ENCODE measurements around the gene ING1. TPM values are rescaled to one million over a fixed set of nuclear protein-coding genes. Genes with fewer than 3 reads are reported as not detected.

ING1 gene
- total and polyA plus RNA-seq, 8 donors, result 9.3 to 24.3 (median 21.7) TPM

DNA sequence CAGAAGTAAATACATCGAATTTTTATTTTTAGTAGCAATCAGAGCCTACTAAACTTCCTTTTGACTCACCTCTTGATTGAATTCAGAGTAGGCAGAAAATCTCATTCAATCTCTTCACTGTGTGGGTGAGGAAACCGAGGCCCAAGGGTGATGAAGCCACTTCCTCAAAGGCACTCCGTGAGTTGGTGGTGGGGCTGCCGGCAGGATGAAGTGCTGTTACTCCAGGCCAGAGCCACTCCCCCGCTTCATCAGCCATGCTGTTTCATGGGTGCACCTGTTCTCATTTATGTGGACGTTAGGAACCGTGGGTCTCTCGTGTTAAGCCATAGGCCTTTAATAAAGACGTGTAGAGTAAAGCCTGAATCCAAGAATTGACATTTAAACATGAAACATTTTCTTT is 13.2 kb downstream of the ING1 start:
- TF ChIP-seq CTCF (IDR thresholded peaks at IDR 0.05), result no peak
- H3K9me3 ChIP-seq, result no peaks in the 10 kb centered on the region
- ATAC-seq, result no peak
- no peak overlapping the region for H3K4me3 ChIP-seq
- no peaks in the 10 kb centered on the region for H3K27me3 ChIP-seq
- intact Hi-C loops (cut with DNase I), result no loop called here
- no peaks in the 10 kb centered on the region for H3K4me1 ChIP-seq
- H3K36me3 ChIP-seq, result peaks cover 0 to under 1% of the 10 kb centered on the region in 2 donors
- DNase-seq, result no peak
- H3K27ac ChIP-seq, result no peak overlapping the region

- Histone ChIP-seq H3K4me1 (no peaks in the 10 kb centered on the region), H3K36me3 (no peaks in the 10 kb centered on the region), H3K4me3 (no peak overlapping the region), H3K27me3 (no peaks in the 10 kb centered on the region), H3K9me3 (no peaks in the 10 kb centered on the region), H3K27ac (no peak overlapping the region)
- no peak for TF ChIP-seq CTCF (IDR thresholded peaks at IDR 0.05)
- DNase-seq, result no peak
- no peak for ATAC-seq
- intact Hi-C loops (cut with DNase I), result no loop called here
Measured at GRCh38 chr13:110731072-110731471, 17.6 kb downstream of the ING1 start.

DNA sequence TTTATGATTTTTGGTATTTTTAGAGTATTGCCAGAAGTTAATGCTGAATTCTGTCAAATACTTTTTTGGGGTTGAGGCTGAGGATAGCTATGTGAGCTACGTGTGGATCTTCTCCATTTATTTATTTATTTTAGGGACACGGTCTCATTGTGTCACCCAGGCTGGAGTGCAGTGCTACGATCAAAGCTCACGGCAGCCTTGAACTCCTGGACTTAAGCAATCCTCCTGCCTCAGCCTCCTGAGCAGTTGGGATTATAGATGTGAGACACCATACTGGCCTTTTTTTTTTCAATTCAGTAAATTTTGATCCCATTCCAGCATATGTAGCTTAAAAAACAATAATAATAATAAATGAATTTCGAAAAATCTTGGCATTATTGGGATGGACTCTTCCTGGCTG is 21.1 kb downstream of the ING1 start:
- intact Hi-C loops (cut with DNase I), result no loop called here
- no peak for ATAC-seq
- TF ChIP-seq CTCF (IDR thresholded peaks at IDR 0.05), result no peak
- Histone ChIP-seq H3K36me3 (no peaks in the 10 kb centered on the region), H3K27ac (no peak overlapping the region), H3K4me1 (no peaks in the 10 kb centered on the region), H3K27me3 (no peaks in the 10 kb centered on the region), H3K9me3 (peaks cover 0 to 4% of the 10 kb centered on the region in 2 donors), H3K4me3 (no peak overlapping the region)
- DNase-seq, result no peak

- DNase-seq (no peak), ATAC-seq (no peak)
- Histone ChIP-seq H3K27me3 (no peaks in the 10 kb centered on the region), H3K4me1 (no peaks in the 10 kb centered on the region), H3K4me3 (no peak overlapping the region), H3K9me3 (peaks cover 0 to 4% of the 10 kb centered on the region in 2 donors), H3K36me3 (no peaks in the 10 kb centered on the region), H3K27ac (no peak overlapping the region)
- intact Hi-C loops (cut with DNase I), result no loop called here
- TF ChIP-seq CTCF (IDR thresholded peaks at IDR 0.05), result no peak
Measured at GRCh38 chr13:110737555-110737954, 24.1 kb downstream of the ING1 start.

GRCh38 chr13:110743687-110744086 is 30.2 kb downstream of the ING1 start:
- no peak for ATAC-seq
- DNase-seq, result no peak
- intact Hi-C loops (cut with DNase I), result no loop called here
- Histone ChIP-seq H3K27ac (no peak overlapping the region), H3K4me1 (no peaks in the 10 kb centered on the region), H3K9me3 (peaks cover 0 to 16% of the 10 kb centered on the region in 2 donors), H3K4me3 (no peak overlapping the region), H3K36me3 (no peaks in the 10 kb centered on the region), H3K27me3 (no peaks in the 10 kb centered on the region)
- no peak for TF ChIP-seq CTCF (IDR thresholded peaks at IDR 0.05)

Data from left lung (tissue), 10 donors.